WTC11 (cell line): ENCODE measurements around the gene CTNND2. TPM values are rescaled to one million over a fixed set of nuclear protein-coding genes. Genes with fewer than 3 reads are reported as not detected.

Experiments
- ATAC-seq: fragments of 200-7000 bp; cut with Tn5 transposase; 2 replicates; pipeline ENCODE4 v1.10.0; 2021; ENCODE audit warnings: mild to moderate bottlenecking, moderate library complexity
- CTCF ChIA-PET: fragments of 300-600 bp; sonication (Branson Sonifier 250); formaldehyde crosslinking; loops from one replicate; lab custom pipeline; 2021; ENCODE audit warnings: antibody characterized with exemption; lab: Charles Lee
- POLR2A ChIA-PET: fragments of 350-600 bp; sonication (Branson Sonifier 250); formaldehyde crosslinking; loops from one replicate; lab custom pipeline; 2021; ENCODE audit warnings: antibody characterized with exemption; lab: Charles Lee
- DNase-seq: peaks from one replicate; pipeline ENCODE4 v3.0.0; 2021; ENCODE audit warnings: low spot score
- H3K27ac Mint-ChIP-seq: 2 replicates; pipeline ENCODE4 v1.8.0; 2021; ENCODE audit warnings: mixed read lengths
- H3K27me3 Mint-ChIP-seq: 2 replicates; pipeline ENCODE4 v1.8.0; 2021; ENCODE audit warnings: low read depth, mild to moderate bottlenecking, moderate library complexity, mixed read lengths
- H3K36me3 Mint-ChIP-seq: 2 replicates; pipeline ENCODE4 v1.8.0; 2021; ENCODE audit warnings: mixed read lengths
- H3K4me1 Mint-ChIP-seq: 2 replicates; pipeline ENCODE4 v1.8.0; 2022; ENCODE audit warnings: mixed read lengths
- H3K4me3 Mint-ChIP-seq: 2 replicates; pipeline ENCODE4 v1.8.0; 2021; ENCODE audit warnings: mild to moderate bottlenecking, moderate library complexity, mixed read lengths
- H3K9me3 Mint-ChIP-seq: 2 replicates; pipeline ENCODE4 v1.8.0; 2021; ENCODE audit warnings: mixed read lengths
- ARID4B ChIP-seq: sonication (generic); formaldehyde crosslinking; IDR thresholded peaks from 2 replicates; pipeline ENCODE4 v1.8.0; 2023; ENCODE audit warnings: missing genetic modification reagents, mild to moderate bottlenecking, borderline replicate concordance
- E2F1 ChIP-seq: sonication (generic); formaldehyde crosslinking; IDR thresholded peaks from 2 replicates; pipeline ENCODE4 v1.8.0; 2022; ENCODE audit warnings: mild to moderate bottlenecking, missing genetic modification reagents
- ESRRA ChIP-seq: sonication (generic); formaldehyde crosslinking; IDR thresholded peaks from 2 replicates; pipeline ENCODE4 v1.8.1; 2022; ENCODE audit warnings: mild to moderate bottlenecking, missing genetic modification reagents, borderline replicate concordance
- FOXJ3 ChIP-seq: sonication (generic); formaldehyde crosslinking; IDR thresholded peaks from 2 replicates; pipeline ENCODE4 v1.9.0; 2021; ENCODE audit warnings: missing genetic modification reagents, mild to moderate bottlenecking, borderline replicate concordance
- FOXP1 ChIP-seq: sonication (generic); formaldehyde crosslinking; IDR thresholded peaks from 2 replicates; pipeline ENCODE4 v1.8.0; 2022; ENCODE audit warnings: missing genetic modification reagents, mild to moderate bottlenecking, moderate library complexity, borderline replicate concordance
- GABPB1 ChIP-seq: sonication (generic); formaldehyde crosslinking; IDR thresholded peaks from 2 replicates; pipeline ENCODE4 v1.8.1; 2023; ENCODE audit warnings: mild to moderate bottlenecking, missing genetic modification reagents
- HMGA2 ChIP-seq: fragments of 250-450 bp; sonication (Bioruptor Pico); IDR thresholded peaks from 2 replicates; pipeline ENCODE4 v1.4.0; 2021; ENCODE audit warnings: mild to moderate bottlenecking, moderate library complexity
- KAT7 ChIP-seq: sonication (generic); formaldehyde crosslinking; IDR thresholded peaks from 2 replicates; pipeline ENCODE4 v1.8.1; 2023; ENCODE audit warnings: missing genetic modification reagents, mild to moderate bottlenecking, borderline replicate concordance
- NR3C1 ChIP-seq: sonication (generic); formaldehyde crosslinking; conservative IDR thresholded peaks from 2 replicates; pipeline ENCODE4 v1.8.1; 2023; ENCODE audit warnings: low read depth, mild to moderate bottlenecking, missing genetic modification reagents
- TCF7 ChIP-seq: sonication (generic); formaldehyde crosslinking; IDR thresholded peaks from 2 replicates; pipeline ENCODE4 v1.8.0; 2022; ENCODE audit warnings: mild to moderate bottlenecking, low read depth, missing genetic modification reagents, moderate library complexity
- TEAD1 ChIP-seq: sonication (generic); formaldehyde crosslinking; IDR thresholded peaks from 2 replicates; pipeline ENCODE4 v1.8.0; 2022; ENCODE audit warnings: mild to moderate bottlenecking, missing genetic modification reagents
- TEAD4 ChIP-seq: sonication (generic); formaldehyde crosslinking; IDR thresholded peaks from 2 replicates; pipeline ENCODE4 v1.8.0; 2022; ENCODE audit warnings: mild to moderate bottlenecking, missing genetic modification reagents
- USF2 ChIP-seq: sonication (generic); formaldehyde crosslinking; IDR thresholded peaks from 2 replicates; pipeline ENCODE4 v1.8.1; 2023; ENCODE audit warnings: mild to moderate bottlenecking, missing genetic modification reagents, moderate library complexity
- ZMAT4 ChIP-seq: fragments of 250-450 bp; sonication (Bioruptor Pico); IDR thresholded peaks from 2 replicates; pipeline ENCODE4 v1.9.0; 2021; ENCODE audit warnings: mild to moderate bottlenecking
- ZNF121 ChIP-seq: sonication (generic); formaldehyde crosslinking; IDR thresholded peaks from 2 replicates; pipeline ENCODE4 v1.8.0; 2023; ENCODE audit warnings: missing genetic modification reagents
- ZNF138 ChIP-seq: sonication (generic); formaldehyde crosslinking; conservative IDR thresholded peaks from 2 replicates; pipeline ENCODE4 v1.8.1; 2022; ENCODE audit warnings: mild to moderate bottlenecking, moderate library complexity, missing genetic modification reagents
- ZNF423 ChIP-seq: fragments of 250-450 bp; sonication (Bioruptor Pico); IDR thresholded peaks from 2 replicates; pipeline ENCODE4 v2.1.2; 2022; ENCODE audit warnings: mild to moderate bottlenecking, moderate library complexity
- ZNF532 ChIP-seq: fragments of 250-450 bp; sonication (Bioruptor Pico); IDR thresholded peaks from 2 replicates; pipeline ENCODE4 v1.9.0; 2021; ENCODE audit warnings: mild to moderate bottlenecking, borderline replicate concordance
- ZSCAN18 ChIP-seq: fragments of 250-450 bp; sonication (Bioruptor Pico); IDR thresholded peaks from 2 replicates; pipeline ENCODE4 v2.1.2; 2022; ENCODE audit warnings: mild to moderate bottlenecking, moderate library complexity
- total RNA-seq: library from RNA; stranded (reverse); gene quantifications from 3 replicates; pipeline ENCODE4 v1.2.3, GENCODE V29; 2021

CTNND2 gene
- total RNA-seq, 1 experiment from 2014 or later, result 11.9 TPM

- POLR2A ChIA-PET, result no interaction called here
- Mint-ChIP-seq H3K27ac (no peak overlapping the region), H3K9me3 (no peaks in the 10 kb centered on the region), H3K4me3 (no peak overlapping the region), H3K4me1 (peaks cover 30% of the 10 kb centered on the region), H3K36me3 (no peaks in the 10 kb centered on the region), H3K27me3 (no peaks in the 10 kb centered on the region)
- TF ChIP-seq ZNF423 (CRISPR knock-in tag), result no peak
- TF ChIP-seq TEAD4 (CRISPR knock-in tag), result no peak
- TF ChIP-seq KAT7, result no peak
- no peak for TF ChIP-seq ESRRA (CRISPR knock-in tag)
- no peak for TF ChIP-seq FOXP1 (CRISPR knock-in tag)
- TF ChIP-seq ZNF138 (CRISPR knock-in tag), result no peak
- no peak for TF ChIP-seq E2F1
- no peak for TF ChIP-seq TCF7 (CRISPR knock-in tag)
- no peak for TF ChIP-seq HMGA2
- no peak for TF ChIP-seq ARID4B (CRISPR knock-in tag)
- no peak for TF ChIP-seq GABPB1 (CRISPR knock-in tag)
- no peak for TF ChIP-seq ZSCAN18 (CRISPR knock-in tag)
- TF ChIP-seq NR3C1 (CRISPR knock-in tag), result no peak
- no peak for TF ChIP-seq ZNF121 (CRISPR knock-in tag)
- no peak for TF ChIP-seq ZMAT4
- TF ChIP-seq TEAD1, result no peak
- TF ChIP-seq USF2 (CRISPR knock-in tag), result no peak
- no peak for TF ChIP-seq ZNF532
- no peak for TF ChIP-seq FOXJ3 (CRISPR knock-in tag)
- CTCF ChIA-PET, result interaction anchor here (0.7 kb wide), 1 partner anchor 204 kb away, joined by 6 read pairs; no protein-coding TSS in a partner anchor
- no peak for ATAC-seq
- DNase-seq, result no peak
Observed at GRCh38 chr5:11514705-11515432, 389.4 kb downstream of the CTNND2 start.
